Brain microvascular endothelial cell (primary cell): Measurements from ENCODE around the gene DGCR6.
"Not testable (repeated sequence)": the region's sequence is repeated elsewhere in the genome, so short reads cannot be mapped to it uniquely, and the experiment has no call there.

Experiments used
- DNase-seq: peaks from one replicate; pipeline ENCODE4 v3.0.0-alpha.2; 2020
- H3K27ac ChIP-seq: fragments of 250-450 bp; sonication (Bioruptor Pico); 2 replicates; pipeline ENCODE4 v1.5.1; 2020; ENCODE audit warnings: mild to moderate bottlenecking, moderate library complexity
- H3K27me3 ChIP-seq: fragments of 250-450 bp; sonication (Bioruptor Pico); replicated peaks from 2 replicates; pipeline ENCODE4 v1.5.1; 2020; ENCODE audit warnings: mild to moderate bottlenecking
- H3K36me3 ChIP-seq: fragments of 250-450 bp; sonication (Bioruptor Pico); replicated peaks from 2 replicates; pipeline ENCODE4 v1.5.1; 2020; ENCODE audit warnings: mild to moderate bottlenecking
- H3K4me3 ChIP-seq: 2 replicates; pipeline ENCODE4 v1.5.1; 2011; ENCODE audit warnings: low read depth, mild to moderate bottlenecking, control low read depth, low read length, moderate library complexity
- CTCF ChIP-seq: IDR thresholded peaks from 2 replicates; pipeline ENCODE4 v1.5.1; 2011; ENCODE audit warnings: low read depth, mild to moderate bottlenecking, moderate library complexity, low read length, control low read depth, inconsistent platforms; ENCODE audit errors: missing control alignments
- in situ Hi-C: cut with HindIII; loops from 2 replicates; pipeline ENCODE4 v1.10.0; 2017; ENCODE audit warnings: low sequenced_read_pairs, low pct_ligation_motif_present

Gene DGCR6

GRCh38 chr22:18933914-18934313, 27.8 kb downstream of the DGCR6 start:
- no peaks in the 10 kb centered on the region for H3K36me3 ChIP-seq
- H3K4me3 ChIP-seq = no peak overlapping the region
- no peaks in the 10 kb centered on the region for H3K27me3 ChIP-seq
- DNase-seq = no peak
- no peak for TF ChIP-seq CTCF
- in situ Hi-C loops = no loop called here
- H3K27ac ChIP-seq = no peak overlapping the region

DNA sequence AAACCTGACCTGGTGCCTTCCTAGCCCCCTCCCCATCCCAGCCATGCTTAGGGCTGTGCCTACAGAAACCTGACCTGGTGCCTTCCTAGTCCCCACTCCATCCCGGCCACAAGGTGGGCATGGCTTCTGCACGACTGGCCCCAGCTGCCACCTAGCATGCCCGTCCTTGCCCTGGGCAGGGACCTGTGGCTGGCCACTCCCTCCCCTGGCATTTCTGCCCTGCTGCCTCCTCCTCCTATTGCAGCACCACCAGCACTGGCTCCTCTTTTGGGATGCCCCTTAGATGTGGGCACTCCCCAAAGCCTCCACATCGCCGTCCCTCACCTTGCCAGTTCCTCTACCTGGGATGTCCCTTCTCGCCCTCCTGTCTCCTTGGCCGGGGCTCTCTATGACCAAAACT, 28.6 kb downstream of the DGCR6 start:
- in situ Hi-C loops, H3K27me3 ChIP-seq, H3K27ac ChIP-seq, DNase-seq, H3K36me3 ChIP-seq, H3K4me3 ChIP-seq: not testable (repeated sequence)

DNA sequence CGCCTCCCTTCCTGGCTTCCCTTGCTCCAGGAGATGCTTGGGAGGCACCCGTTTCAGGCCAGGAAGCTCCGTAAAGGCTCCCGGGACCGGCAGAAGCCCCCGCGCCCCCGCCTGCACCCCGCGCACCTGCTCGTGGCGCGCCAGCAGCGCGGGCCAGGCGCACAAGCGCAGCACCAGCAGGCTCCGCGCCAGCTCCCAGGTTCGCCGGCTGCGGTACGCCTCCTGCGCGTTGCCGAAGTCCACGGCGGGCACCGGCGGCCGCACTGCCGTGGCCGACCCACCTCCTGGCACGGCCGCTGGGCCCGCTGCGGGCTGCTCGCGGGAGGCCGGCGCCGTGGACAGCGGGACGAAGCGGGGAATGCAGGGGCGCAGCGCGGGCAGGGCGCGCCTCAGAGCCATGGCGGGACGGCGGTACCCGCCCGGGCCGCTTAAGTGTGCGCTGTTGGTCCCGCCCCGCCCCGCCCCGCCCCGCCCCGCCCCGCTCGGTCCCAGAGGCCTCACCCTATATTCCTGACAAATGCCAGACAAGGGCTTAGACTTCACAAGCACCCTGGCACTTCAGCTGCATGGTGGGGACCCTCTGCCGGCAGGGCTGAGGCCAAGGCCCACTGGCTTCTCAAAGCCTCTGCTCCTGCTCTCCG, 29.9 kb downstream of the DGCR6 start, which contains the start of gene PRODH:
Gene PRODH (minus strand): TSS at position 405 of the 641 bp plus-strand sequence. CDS start 6 bp downstream, at position 399.
- Histone ChIP-seq H3K27me3 (no peaks in the 10 kb centered on the region), H3K4me3 (no peak within 1 kb of the TSS), H3K27ac (no peak within 1 kb of the TSS), H3K36me3 (no peaks in the 10 kb centered on the region)
- DNase-seq = no peak
- TF ChIP-seq CTCF = no peak
- in situ Hi-C loops = no loop called here

GRCh38 chr22:18938691-18939090, 32.6 kb downstream of the DGCR6 start:
- DNase-seq, H3K27ac ChIP-seq, H3K36me3 ChIP-seq, in situ Hi-C loops, H3K27me3 ChIP-seq, H3K4me3 ChIP-seq: not testable (repeated sequence)

DNA sequence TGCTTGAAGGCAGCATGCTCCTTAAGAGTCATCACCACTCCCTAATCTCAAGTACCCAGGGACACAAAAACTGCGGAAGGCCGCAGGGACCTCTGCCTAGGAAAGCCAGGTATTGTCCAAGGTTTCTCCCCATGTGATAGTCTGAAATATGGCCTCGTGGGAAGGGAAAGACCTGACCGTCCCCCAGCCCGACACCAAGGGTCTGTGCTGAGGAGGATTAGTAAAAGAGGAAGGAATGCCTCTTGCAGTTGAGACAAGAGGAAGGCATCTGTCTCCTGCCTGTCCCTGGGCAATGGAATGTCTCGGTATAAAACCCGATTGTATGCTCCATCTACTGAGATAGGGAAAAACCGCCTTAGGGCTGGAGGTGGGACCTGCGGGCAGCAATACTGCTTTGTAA, 41.0 kb downstream of the DGCR6 start:
- peaks cover 15% of the 10 kb centered on the region for H3K27me3 ChIP-seq
- H3K27ac ChIP-seq, in situ Hi-C loops, H3K4me3 ChIP-seq, H3K36me3 ChIP-seq, DNase-seq: not testable (repeated sequence)

DNA sequence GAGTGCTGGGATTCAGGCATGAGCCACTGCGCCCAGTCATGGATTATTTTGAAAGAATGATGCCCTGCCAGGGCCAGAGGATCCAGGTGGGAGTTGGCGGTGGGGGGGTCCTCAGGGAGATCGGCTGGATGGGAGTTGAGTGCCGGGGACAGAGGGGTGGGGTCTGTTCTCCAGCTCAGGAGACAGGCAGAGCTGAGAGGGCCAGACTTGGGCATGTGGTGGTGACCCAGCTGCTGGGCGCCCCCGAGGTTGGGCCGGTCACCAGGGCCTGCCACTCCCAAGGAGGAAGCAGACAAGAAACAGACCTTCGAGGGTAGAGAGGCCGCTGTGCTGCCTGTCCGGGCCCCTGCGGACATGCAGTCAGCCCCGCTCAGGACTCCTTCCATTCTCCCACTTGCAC, 41.8 kb downstream of the DGCR6 start:
- Histone ChIP-seq H3K36me3 (no peaks in the 10 kb centered on the region), H3K4me3 (no peak overlapping the region)
- in situ Hi-C loops = no loop called here

GRCh38 chr22:18950141-18950540, 44.0 kb downstream of the DGCR6 start:
- DNase-seq = no peak
- Histone ChIP-seq H3K36me3 (no peaks in the 10 kb centered on the region), H3K4me3 (no peak overlapping the region), H3K27ac (no peak overlapping the region), H3K27me3 (peaks cover 15% of the 10 kb centered on the region)
- in situ Hi-C loops = no loop called here
- TF ChIP-seq CTCF = no peak

More for the DNA sequence above, 41.8 kb downstream of the DGCR6 start:
- no peak overlapping the region for H3K27ac ChIP-seq
- TF ChIP-seq CTCF = no peak
- peaks cover 15% of the 10 kb centered on the region for H3K27me3 ChIP-seq
- no peak for DNase-seq
